Smooth muscle cell (in vitro differentiated cells): ENCODE measurements around the gene UPF1. TPM values are rescaled to one million over a fixed set of nuclear protein-coding genes. Genes with fewer than 3 reads are reported as not detected.
A peak's percentile ranks its signal among the peaks of the same experiment; 100 is the strongest.

Experiments used
- DNase-seq: peaks from one replicate; lab custom pipeline; 2025; ENCODE audit not compliant: unreplicated experiment; lab: John Stamatoyannopoulos, UW
- H2AFZ ChIP-seq: fragments of 200-600 bp; sonication (generic); 2 replicates; pipeline ENCODE4 v1.6.0; 2016; ENCODE audit warnings: antibody characterized with exemption, low read depth, mild to moderate bottlenecking
- H3F3A ChIP-seq: fragments of 200-600 bp; sonication (generic); 2 replicates; pipeline ENCODE4 v1.6.0; 2017; ENCODE audit warnings: antibody characterized with exemption, low read depth
- H3K27ac ChIP-seq: fragments of 200-600 bp; sonication (generic); 2 replicates; pipeline ENCODE4 v1.5.1; 2016; ENCODE audit warnings: low read depth, mild to moderate bottlenecking
- H3K27me3 ChIP-seq: fragments of 200-600 bp; sonication (generic); 2 replicates; pipeline ENCODE4 v1.6.1; 2016; ENCODE audit warnings: low read depth, mild to moderate bottlenecking
- H3K36me3 ChIP-seq: fragments of 200-600 bp; sonication (generic); 2 replicates; pipeline ENCODE4 v1.5.1; 2016; ENCODE audit warnings: low read depth
- H3K4me1 ChIP-seq: fragments of 200-600 bp; sonication (generic); 2 replicates; pipeline ENCODE4 v1.5.1; 2016; ENCODE audit warnings: low read depth
- H3K4me2 ChIP-seq: fragments of 200-600 bp; sonication (generic); 2 replicates; pipeline ENCODE4 v1.6.0; 2016; ENCODE audit warnings: mild to moderate bottlenecking
- H3K4me3 ChIP-seq: fragments of 200-600 bp; sonication (generic); 2 replicates; pipeline ENCODE4 v1.5.1; 2016; ENCODE audit warnings: mild to moderate bottlenecking
- H3K79me2 ChIP-seq: fragments of 200-600 bp; sonication (generic); 2 replicates; pipeline ENCODE4 v1.6.0; 2016; ENCODE audit warnings: low read depth, mild to moderate bottlenecking
- H3K9ac ChIP-seq: fragments of 200-600 bp; sonication (generic); 2 replicates; pipeline ENCODE4 v1.6.0; 2016; ENCODE audit warnings: low read depth
- H3K9me3 ChIP-seq: fragments of 200-600 bp; sonication (generic); replicated peaks from 2 replicates; pipeline ENCODE4 v1.5.1; 2016; ENCODE audit warnings: low read depth
- H4K20me1 ChIP-seq: fragments of 200-600 bp; sonication (generic); 2 replicates; pipeline ENCODE4 v1.6.0; 2016; ENCODE audit warnings: low read depth
- WGBS: methylation state at CpG from one replicate; pipeline ENCODE4 v1.1.7; 2016; ENCODE audit warnings: low lambda C conversion rate; 5-methylcytosine and 5-hydroxymethylcytosine counted together
- polyA plus RNA-seq: library from polyadenylated mRNA; unstranded; fragments of >200 nt; fragmentation: Nextera tagmentation; extraction: Ambion mirVana; gene quantifications from 2 replicates; pipeline ENCODE4 v1.2.1, GENCODE V29; 2016
- total RNA-seq: library from RNA; depleted of rRNA; stranded (reverse); fragments of >200 nt; gene quantifications from 2 replicates; pipeline ENCODE4 v1.2.3, GENCODE V29; 2014
- TF ChIP-seq, protein P1 (sequence below): fragments of 200-600 bp; sonication (generic); IDR thresholded peaks from 2 replicates; pipeline ENCODE4 v1.5.1; 2017; ENCODE audit warnings: borderline replicate concordance, mild to moderate bottlenecking, antibody characterized with exemption; ENCODE audit not compliant: insufficient read depth, poor library complexity, severe bottlenecking

UPF1 gene
- total and polyA plus RNA-seq, 2 experiments from 2014 or later: 30.3 to 37.8 TPM

- Histone ChIP-seq H3K4me3 (no peak overlapping the region), H2AFZ (no peak overlapping the region), H3K9me3 (no peaks in the 10 kb centered on the region), H4K20me1 (no peaks in the 10 kb centered on the region), H3K27me3 (peaks cover 32% of the 10 kb centered on the region), H3K9ac (no peak overlapping the region), H3F3A (no peaks in the 10 kb centered on the region), H3K4me2 (no peak overlapping the region), H3K4me1 (peaks cover 6% of the 10 kb centered on the region), H3K27ac (peak overlapping the region; percentile 81), H3K36me3 (no peaks in the 10 kb centered on the region), H3K79me2 (no peaks in the 10 kb centered on the region)
- DNase-seq: no peak
- TF ChIP-seq, protein P1, sequence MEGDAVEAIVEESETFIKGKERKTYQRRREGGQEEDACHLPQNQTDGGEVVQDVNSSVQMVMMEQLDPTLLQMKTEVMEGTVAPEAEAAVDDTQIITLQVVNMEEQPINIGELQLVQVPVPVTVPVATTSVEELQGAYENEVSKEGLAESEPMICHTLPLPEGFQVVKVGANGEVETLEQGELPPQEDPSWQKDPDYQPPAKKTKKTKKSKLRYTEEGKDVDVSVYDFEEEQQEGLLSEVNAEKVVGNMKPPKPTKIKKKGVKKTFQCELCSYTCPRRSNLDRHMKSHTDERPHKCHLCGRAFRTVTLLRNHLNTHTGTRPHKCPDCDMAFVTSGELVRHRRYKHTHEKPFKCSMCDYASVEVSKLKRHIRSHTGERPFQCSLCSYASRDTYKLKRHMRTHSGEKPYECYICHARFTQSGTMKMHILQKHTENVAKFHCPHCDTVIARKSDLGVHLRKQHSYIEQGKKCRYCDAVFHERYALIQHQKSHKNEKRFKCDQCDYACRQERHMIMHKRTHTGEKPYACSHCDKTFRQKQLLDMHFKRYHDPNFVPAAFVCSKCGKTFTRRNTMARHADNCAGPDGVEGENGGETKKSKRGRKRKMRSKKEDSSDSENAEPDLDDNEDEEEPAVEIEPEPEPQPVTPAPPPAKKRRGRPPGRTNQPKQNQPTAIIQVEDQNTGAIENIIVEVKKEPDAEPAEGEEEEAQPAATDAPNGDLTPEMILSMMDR: no peak
- 97% methylated on average over 6 of the region's 6 CpGs for WGBS
Measured at GRCh38 chr19:18794692-18795091, 37.1 kb upstream of the UPF1 start.

GRCh38 chr19:18795540-18795939 lies 36.2 kb upstream of the UPF1 start:
- Histone ChIP-seq H3K4me3 (no peak overlapping the region), H3K9me3 (no peaks in the 10 kb centered on the region), H4K20me1 (no peaks in the 10 kb centered on the region), H3K27me3 (peaks cover 29% of the 10 kb centered on the region), H3F3A (no peaks in the 10 kb centered on the region), H3K27ac (peak overlapping the region; percentile 81), H3K4me1 (peaks cover 6% of the 10 kb centered on the region), H2AFZ (no peak overlapping the region), H3K79me2 (no peaks in the 10 kb centered on the region), H3K36me3 (no peaks in the 10 kb centered on the region), H3K9ac (peak overlapping the region; percentile 66), H3K4me2 (peak overlapping the region; percentile 58)
- TF ChIP-seq, protein P1: no peak
- DNase-seq: no peak
- 21% methylated on average over 21 of the region's 21 CpGs for WGBS

- Histone ChIP-seq H3K36me3 (no peaks in the 10 kb centered on the region), H3K27me3 (peaks cover 29% of the 10 kb centered on the region), H3K9me3 (no peaks in the 10 kb centered on the region), H3K4me1 (peaks cover 6% of the 10 kb centered on the region), H3K4me2 (no peak overlapping the region), H3F3A (no peaks in the 10 kb centered on the region), H4K20me1 (no peaks in the 10 kb centered on the region), H3K9ac (no peak overlapping the region), H3K79me2 (no peaks in the 10 kb centered on the region), H3K27ac (peak overlapping the region; percentile 81), H3K4me3 (no peak overlapping the region), H2AFZ (no peak overlapping the region)
- 66% methylated on average over 2 of the region's 2 CpGs for WGBS
- no peak for DNase-seq
- TF ChIP-seq, protein P1: no peak
Measured at GRCh38 chr19:18796239-18796638, 35.5 kb upstream of the UPF1 start.

- TF ChIP-seq, protein P1: no peak
- WGBS: 77% methylated on average over 16 of the region's 22 CpGs
Measured at GRCh38 chr19:18798384-18799352, 33.1 kb upstream of the UPF1 start.

More at GRCh38 chr19:18798384-18799352, 33.1 kb upstream of the UPF1 start:
- H3K4me3 ChIP-seq: no peak overlapping the region
- peaks cover 16% of the 10 kb centered on the region for H3K27me3 ChIP-seq
- H3K4me2 ChIP-seq: no peak overlapping the region
- no peak overlapping the region for H3K27ac ChIP-seq
- no peaks in the 10 kb centered on the region for H3K79me2 ChIP-seq
- no peaks in the 10 kb centered on the region for H3F3A ChIP-seq
- H3K9me3 ChIP-seq: no peaks in the 10 kb centered on the region
- H2AFZ ChIP-seq: no peak overlapping the region
- no peak for DNase-seq
- H3K9ac ChIP-seq: no peak overlapping the region
- H3K4me1 ChIP-seq: peaks cover 6% of the 10 kb centered on the region
- H4K20me1 ChIP-seq: no peaks in the 10 kb centered on the region
- no peaks in the 10 kb centered on the region for H3K36me3 ChIP-seq
